Tibial nerve (tissue), 4 donors: Measurements from ENCODE around the gene PPP4R3A. TPM values are rescaled to one million over a fixed set of nuclear protein-coding genes. Genes with fewer than 3 reads are reported as not detected.

Source experiments
- DNase-seq, 2 donors: peaks; one replicate each; pipeline ENCODE4 v3.0.0-alpha.2; 2019; ENCODE audit warnings: low spot score in 2 of 2
- H3K27ac ChIP-seq, 4 donors: fragments of 200-600 bp; sonication (generic) in 3 of 4; one replicate each; pipeline ENCODE4 v1.5.1; 2017 to 2019; ENCODE audit warnings: mild to moderate bottlenecking in 1 of 4
- H3K27me3 ChIP-seq, 2 donors: fragments of 200-600 bp; sonication (generic) in 1 of 2; one replicate each; pipeline versions ENCODE4 v1.5.1 to v1.6.0; 2017 to 2019
- H3K36me3 ChIP-seq, 3 donors: fragments of 200-600 bp; sonication (generic); one replicate each; pipeline ENCODE4 v1.5.1; 2018 to 2019
- H3K4me1 ChIP-seq, 4 donors: fragments of 200-600 bp; sonication (generic) in 3 of 4; one replicate each; pipeline ENCODE4 v1.5.1; 2017 to 2019
- H3K4me3 ChIP-seq, 4 donors: fragments of 200-600 bp; sonication (generic) in 3 of 4; one replicate each; pipeline ENCODE4 v1.5.1; 2017 to 2019; ENCODE audit warnings: mild to moderate bottlenecking in 1 of 4, moderate library complexity in 1 of 4
- H3K9me3 ChIP-seq, 4 donors: fragments of 200-600 bp; sonication (generic) in 3 of 4; one replicate each; pipeline ENCODE4 v1.5.1; 2017 to 2019
- EP300 ChIP-seq, 2 donors: sonication (generic); formaldehyde crosslinking; IDR thresholded peaks; one replicate each; pipeline ENCODE4 v1.6.1; 2017; ENCODE audit warnings: antibody characterized with exemption in 2 of 2, mild to moderate bottlenecking in 1 of 2
- POLR2A ChIP-seq, 2 donors: fragments of 450-650 bp; IDR thresholded peaks; one replicate each; pipeline ENCODE4 v1.6.1; 2017; ENCODE audit warnings: antibody characterized with exemption in 2 of 2, mild to moderate bottlenecking in 2 of 2, moderate library complexity in 2 of 2
- WGBS, 2 donors: methylation state at CpG; one replicate each; pipeline ENCODE4 v1.1.5; 2018; 5-methylcytosine and 5-hydroxymethylcytosine counted together
- total RNA-seq, 4 donors: library from RNA; depleted of rRNA; stranded (reverse); fragments of >200 nt; gene quantifications; one replicate each; pipeline ENCODE4 v1.1.0, GENCODE V29; 2016
- TF ChIP-seq, protein P1 (sequence below), 5 experiments: fragments of 200-600 bp in 3 of 5; fragments of 450-650 bp in 2 of 5; sonication (generic) in 3 of 5; IDR thresholded peaks; one replicate each; pipeline ENCODE4 v1.5.1; 2016 to 2019; ENCODE audit warnings: antibody characterized with exemption in 5 of 5, mild to moderate bottlenecking in 3 of 5, moderate library complexity in 2 of 5

The PPP4R3A gene
- total RNA-seq, 4 donors from 2014 or later: 63.3 to 104 (median 80.2) TPM

- Histone ChIP-seq H3K36me3 (no peaks in the 10 kb centered on the region), H3K9me3 (no peaks in the 10 kb centered on the region), H3K27me3 (no peaks in the 10 kb centered on the region), H3K27ac (no peak overlapping the region), H3K4me1 (no peaks in the 10 kb centered on the region), H3K4me3 (no peak overlapping the region)
- TF ChIP-seq, protein P1, sequence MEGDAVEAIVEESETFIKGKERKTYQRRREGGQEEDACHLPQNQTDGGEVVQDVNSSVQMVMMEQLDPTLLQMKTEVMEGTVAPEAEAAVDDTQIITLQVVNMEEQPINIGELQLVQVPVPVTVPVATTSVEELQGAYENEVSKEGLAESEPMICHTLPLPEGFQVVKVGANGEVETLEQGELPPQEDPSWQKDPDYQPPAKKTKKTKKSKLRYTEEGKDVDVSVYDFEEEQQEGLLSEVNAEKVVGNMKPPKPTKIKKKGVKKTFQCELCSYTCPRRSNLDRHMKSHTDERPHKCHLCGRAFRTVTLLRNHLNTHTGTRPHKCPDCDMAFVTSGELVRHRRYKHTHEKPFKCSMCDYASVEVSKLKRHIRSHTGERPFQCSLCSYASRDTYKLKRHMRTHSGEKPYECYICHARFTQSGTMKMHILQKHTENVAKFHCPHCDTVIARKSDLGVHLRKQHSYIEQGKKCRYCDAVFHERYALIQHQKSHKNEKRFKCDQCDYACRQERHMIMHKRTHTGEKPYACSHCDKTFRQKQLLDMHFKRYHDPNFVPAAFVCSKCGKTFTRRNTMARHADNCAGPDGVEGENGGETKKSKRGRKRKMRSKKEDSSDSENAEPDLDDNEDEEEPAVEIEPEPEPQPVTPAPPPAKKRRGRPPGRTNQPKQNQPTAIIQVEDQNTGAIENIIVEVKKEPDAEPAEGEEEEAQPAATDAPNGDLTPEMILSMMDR (IDR thresholded peaks at IDR 0.05): no peak
- TF ChIP-seq POLR2A (IDR thresholded peaks at IDR 0.05) (no peak), EP300 (IDR thresholded peaks at IDR 0.05) (no peak)
- DNase-seq: no peak
- WGBS, 2 donors: 82 to 96% methylated on average over 2 of the region's 2 CpGs
Measured at GRCh38 chr14:91520138-91520537, 10.0 kb upstream of the PPP4R3A start.

DNA sequence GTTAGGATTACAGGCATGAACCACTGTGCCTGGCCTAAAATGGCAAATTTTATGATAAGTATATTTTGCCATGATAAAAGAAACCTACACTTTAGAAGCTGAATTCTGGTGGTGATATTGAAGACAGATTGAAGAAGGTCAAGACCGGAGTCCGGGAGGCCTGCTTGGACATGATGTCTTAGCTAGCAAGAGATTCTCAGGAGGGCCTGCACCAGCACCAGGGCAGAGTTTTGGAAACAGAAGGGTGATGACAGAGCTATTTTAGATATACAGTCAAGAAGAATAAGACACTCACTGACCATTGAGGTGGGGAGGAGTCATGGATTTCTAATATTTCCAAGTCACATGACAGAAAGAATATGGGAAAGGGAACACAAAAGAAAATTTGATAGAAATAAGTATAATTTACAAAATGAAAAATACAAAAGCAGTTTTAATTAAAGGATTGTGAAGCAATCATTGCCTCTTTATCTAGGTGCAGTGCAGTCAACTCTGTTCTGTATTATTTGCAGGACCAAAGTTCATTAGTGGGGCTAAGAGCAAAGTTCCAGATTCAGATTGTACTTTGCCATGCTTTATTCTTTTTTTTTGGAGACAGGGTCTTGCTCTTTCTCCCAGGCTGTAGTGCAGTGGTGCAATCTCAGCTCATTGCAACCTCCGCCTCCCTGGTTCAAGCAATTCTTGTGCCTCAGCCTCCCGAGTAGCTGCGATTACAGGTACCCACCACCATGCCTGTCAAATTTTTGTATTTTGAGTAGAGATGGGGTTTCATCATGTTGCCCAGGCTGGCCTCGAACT lies 9.3 kb upstream of the PPP4R3A start:
- Histone ChIP-seq H3K36me3 (no peaks in the 10 kb centered on the region), H3K4me3 (no peak overlapping the region), H3K4me1 (no peaks in the 10 kb centered on the region), H3K27ac (no peak overlapping the region), H3K9me3 (no peaks in the 10 kb centered on the region), H3K27me3 (no peaks in the 10 kb centered on the region)
- no peak for DNase-seq
- 89 to 93% methylated on average over 6 of the region's 6 CpGs for WGBS, 2 donors
- TF ChIP-seq POLR2A (IDR thresholded peaks at IDR 0.05) (no peak), EP300 (IDR thresholded peaks at IDR 0.05) (no peak)
- TF ChIP-seq, protein P1 (IDR thresholded peaks at IDR 0.05): no peak

DNA sequence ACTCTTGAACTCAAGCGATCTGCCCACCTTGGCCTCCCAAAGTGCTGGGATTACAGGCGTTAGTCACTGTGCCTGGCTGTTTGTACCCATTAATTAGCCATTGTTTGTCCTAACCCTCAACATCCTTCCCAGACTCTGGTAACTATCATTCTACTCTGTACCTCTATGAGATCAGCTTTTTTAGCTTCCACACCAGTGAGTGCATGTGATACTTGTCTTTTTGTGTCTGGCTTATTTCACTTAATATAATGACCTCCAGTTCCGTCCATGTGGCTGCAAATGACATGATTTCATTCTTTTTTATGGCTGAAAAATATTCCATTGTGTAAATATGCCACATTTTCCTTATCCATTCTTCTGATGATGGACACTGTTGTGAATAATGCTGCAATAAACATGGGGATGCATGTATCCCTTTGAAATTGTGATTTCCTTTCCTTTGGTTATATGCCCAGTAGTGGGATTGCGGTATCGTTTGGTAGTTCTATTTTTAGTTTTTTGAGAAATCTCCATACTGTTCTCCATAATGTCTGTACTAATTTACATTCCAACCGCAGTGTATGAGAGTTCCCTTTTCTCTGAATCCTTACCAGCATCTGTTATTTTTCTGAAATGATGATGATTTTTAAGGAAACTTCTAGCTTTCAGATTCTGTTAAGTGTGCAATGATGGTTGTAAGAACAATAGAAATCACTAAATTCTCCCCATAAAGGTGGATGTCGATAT lies 6.7 kb upstream of the PPP4R3A start:
- H3K4me1 ChIP-seq: no peaks in the 10 kb centered on the region
- no peak overlapping the region for H3K27ac ChIP-seq
- no peaks in the 10 kb centered on the region for H3K27me3 ChIP-seq
- H3K9me3 ChIP-seq: no peaks in the 10 kb centered on the region
- TF ChIP-seq POLR2A (IDR thresholded peaks at IDR 0.05) (no peak), EP300 (IDR thresholded peaks at IDR 0.05) (no peak)
- TF ChIP-seq, protein P1 (IDR thresholded peaks at IDR 0.05): no peak
- H3K36me3 ChIP-seq: no peaks in the 10 kb centered on the region
- no peak overlapping the region for H3K4me3 ChIP-seq
- 61 to 66% methylated on average over 7 of the region's 7 CpGs for WGBS, 2 donors
- no peak for DNase-seq

DNA sequence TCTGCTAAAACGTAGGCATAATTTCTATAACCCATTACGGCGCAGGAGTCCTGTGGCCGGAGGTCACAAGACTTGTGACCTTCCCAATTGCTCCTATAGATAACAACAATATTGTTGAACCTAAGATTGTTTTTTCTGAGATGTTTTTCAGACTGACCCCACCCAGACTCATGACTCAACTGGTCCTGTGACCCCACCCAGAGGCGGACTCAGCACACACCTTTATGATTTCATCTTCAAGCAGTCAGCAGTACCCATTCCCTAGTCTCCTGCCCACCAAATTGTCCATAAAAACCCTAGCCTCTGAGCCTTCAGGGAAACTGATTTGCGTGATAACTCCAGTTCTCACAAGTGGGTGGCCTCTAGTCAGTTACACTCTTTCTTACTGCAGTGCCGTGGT lies 5.9 kb upstream of the PPP4R3A start:
- no peak overlapping the region for H3K27ac ChIP-seq
- 67 to 76% methylated on average over 7 of the region's 7 CpGs for WGBS, 2 donors
- TF ChIP-seq, protein P1 (IDR thresholded peaks at IDR 0.05): no peak
- TF ChIP-seq POLR2A (IDR thresholded peaks at IDR 0.05) (no peak), EP300 (IDR thresholded peaks at IDR 0.05) (no peak)
- no peaks in the 10 kb centered on the region for H3K27me3 ChIP-seq
- no peak overlapping the region for H3K4me3 ChIP-seq
- no peaks in the 10 kb centered on the region for H3K36me3 ChIP-seq
- H3K4me1 ChIP-seq: peaks cover 0 to 7% (median 2%) of the 10 kb centered on the region in 4 donors
- no peaks in the 10 kb centered on the region for H3K9me3 ChIP-seq
- no peak for DNase-seq

GRCh38 chr14:91511043-91511383 lies 903 bp upstream of the PPP4R3A start:
- WGBS, 2 donors: 31 to 34% methylated on average over 9 of the region's 9 CpGs
- peak overlapping the region; percentile 75 to 99 (median 89) for H3K4me3 ChIP-seq
- peak overlapping the region; percentile 94 to 99 (median 98) for H3K27ac ChIP-seq
- no peaks in the 10 kb centered on the region for H3K9me3 ChIP-seq
- no peaks in the 10 kb centered on the region for H3K36me3 ChIP-seq
- peak in 1 of 2 donors; percentile 25 for DNase-seq
- peaks cover 0 to 34% (median 14%) of the 10 kb centered on the region in 4 donors for H3K4me1 ChIP-seq
- no peaks in the 10 kb centered on the region for H3K27me3 ChIP-seq
- no peak for TF ChIP-seq EP300 (IDR thresholded peaks at IDR 0.05)
- TF ChIP-seq POLR2A (IDR thresholded peaks at IDR 0.05): no peak
- TF ChIP-seq, protein P1 (IDR thresholded peaks at IDR 0.05): no peak
